GM21723 (cell line): Measurements from ENCODE around the gene APEX1.

Experiments used
- ATAC-seq: cut with Tn5 transposase; IDR thresholded peaks from one replicate; pipeline ENCODE4 v1.9.1; 2021; ENCODE audit warnings: mild to moderate bottlenecking, moderate library complexity; ENCODE audit not compliant: unreplicated experiment

The APEX1 gene

DNA sequence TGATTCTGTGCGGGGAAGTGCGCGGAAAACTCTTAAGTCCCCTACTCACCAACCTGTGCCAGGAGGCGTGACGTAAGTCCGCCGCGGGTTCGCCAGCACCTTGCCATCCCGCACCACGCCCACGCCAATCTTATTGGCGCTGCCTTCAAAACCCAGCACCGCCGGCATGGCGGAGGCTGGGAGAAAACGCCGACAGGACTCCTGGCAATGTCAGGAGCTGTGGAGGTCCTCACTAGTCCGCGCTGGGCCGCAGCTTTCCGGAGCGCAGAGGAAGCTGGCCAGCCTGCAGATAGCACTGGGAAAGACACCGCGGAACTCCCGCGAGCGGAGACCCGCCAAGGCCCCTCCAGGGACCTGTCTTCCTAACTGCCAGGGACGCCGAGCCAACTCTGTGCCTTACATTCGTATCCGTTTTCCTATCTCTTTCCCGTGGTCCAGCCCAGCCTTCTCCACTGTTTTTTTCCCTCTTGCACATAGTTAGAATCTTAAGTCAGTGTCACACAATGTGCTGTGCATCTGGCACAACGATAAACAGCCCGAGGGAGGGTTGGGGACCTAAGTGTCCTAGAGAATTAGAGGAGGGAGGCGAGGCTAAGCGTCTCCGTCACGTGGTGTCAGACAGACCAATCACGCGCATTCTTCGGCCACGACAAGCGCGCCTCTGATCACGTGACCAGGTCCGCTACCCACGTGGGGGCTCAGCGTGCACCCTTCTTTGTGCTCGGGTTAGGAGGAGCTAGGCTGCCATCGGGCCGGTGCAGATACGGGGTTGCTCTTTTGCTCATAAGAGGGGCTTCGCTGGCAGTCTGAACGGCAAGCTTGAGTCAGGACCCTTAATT, at the start of gene APEX1, which contains the start of gene OSGEP:
APEX1 (plus strand) TSS at position 711 of the 839 bp plus-strand sequence. CDS start 420 bp downstream, outside the sequence.
OSGEP (minus strand) TSS at position 297 of the 839 bp plus-strand sequence; CDS start at position 168, 129 bp downstream.
- ATAC-seq: peak; percentile 88

DNA sequence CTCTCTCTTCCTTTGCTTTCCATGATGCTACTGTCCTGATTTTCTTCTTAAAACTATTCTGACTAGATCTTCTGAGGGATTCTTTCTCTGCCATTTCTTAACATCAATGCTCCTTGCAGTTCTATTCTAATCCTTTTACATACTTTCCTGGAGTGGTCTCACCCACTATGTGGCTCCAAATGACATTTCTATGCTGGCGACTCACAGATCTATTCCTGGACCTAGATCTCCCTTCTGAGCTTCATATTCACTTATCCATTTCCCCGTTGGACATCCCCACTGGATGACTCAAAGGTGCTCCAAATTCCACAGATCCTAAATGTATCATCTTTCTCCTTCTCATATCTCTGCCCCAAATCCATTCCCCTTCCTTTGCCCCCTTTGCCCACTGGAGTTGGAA, 45.8 kb upstream of the APEX1 start:
- ATAC-seq: no peak

DNA sequence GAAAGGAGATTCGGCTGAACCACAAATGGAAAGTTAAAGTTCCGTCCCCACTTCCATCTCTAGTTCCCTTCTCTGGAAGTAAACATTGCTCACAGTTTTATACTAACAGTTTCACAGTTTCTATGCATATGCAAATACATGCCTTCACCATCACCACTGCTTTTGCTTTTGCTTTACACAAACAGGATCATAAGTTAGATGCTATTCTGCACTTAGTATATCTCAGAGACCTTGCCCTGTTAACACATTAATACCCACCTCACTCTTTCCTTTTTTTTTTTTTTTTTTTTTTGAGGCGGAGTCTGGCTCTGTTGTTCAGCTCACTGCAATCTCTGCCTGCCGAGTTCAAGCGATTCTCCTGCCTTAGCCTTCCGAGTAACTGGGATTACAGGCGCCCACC, 42.6 kb upstream of the APEX1 start:
- ATAC-seq: peak; percentile 56

DNA sequence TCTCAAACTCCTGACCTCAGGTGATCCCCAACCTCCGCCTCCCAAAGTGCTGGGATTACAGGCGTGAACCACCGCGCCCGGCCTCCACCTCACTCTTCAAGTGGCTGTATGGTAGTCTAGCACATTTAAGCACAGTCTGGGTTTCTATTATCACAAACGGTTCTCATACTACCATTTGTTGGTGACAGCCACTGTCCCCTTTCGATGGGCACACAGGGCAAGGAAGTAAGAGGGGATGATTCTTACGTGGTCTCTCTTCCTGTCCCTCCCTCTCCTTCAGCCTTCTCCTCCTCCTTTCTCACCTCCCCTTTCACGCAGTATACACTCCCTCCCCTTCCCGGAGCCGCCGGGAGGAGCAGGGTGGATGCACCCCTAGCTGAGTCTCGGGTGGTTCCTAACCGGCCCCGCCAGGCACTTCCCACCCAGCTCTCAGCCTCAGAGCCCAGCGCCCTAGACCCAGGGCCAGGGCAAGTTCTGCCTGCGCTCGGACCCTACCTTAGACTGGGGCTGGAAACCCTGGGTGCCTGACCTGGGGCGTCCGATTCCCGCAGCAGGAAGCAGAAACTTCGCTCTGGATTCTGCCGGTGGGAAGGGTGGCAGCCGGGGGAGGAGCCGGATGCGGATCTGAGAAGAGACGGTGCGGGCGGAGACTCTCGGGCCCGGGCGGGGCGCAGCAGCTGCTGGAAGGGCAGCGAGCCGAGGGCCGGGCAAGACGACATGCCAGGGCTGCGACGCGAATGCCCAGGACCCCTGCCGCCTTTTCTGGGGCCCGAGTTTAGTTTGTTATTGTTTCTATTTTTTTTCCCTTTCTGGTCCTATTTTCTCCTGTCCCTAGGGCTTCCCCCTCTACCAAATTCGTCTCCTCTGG, 41.9 kb upstream of the APEX1 start, which contains the start of gene TEP1:
TEP1 (minus strand) TSS at position 626 of the 868 bp plus-strand sequence. CDS start 5,062 bp downstream, outside the sequence.
- peak; percentile 79 for ATAC-seq

DNA sequence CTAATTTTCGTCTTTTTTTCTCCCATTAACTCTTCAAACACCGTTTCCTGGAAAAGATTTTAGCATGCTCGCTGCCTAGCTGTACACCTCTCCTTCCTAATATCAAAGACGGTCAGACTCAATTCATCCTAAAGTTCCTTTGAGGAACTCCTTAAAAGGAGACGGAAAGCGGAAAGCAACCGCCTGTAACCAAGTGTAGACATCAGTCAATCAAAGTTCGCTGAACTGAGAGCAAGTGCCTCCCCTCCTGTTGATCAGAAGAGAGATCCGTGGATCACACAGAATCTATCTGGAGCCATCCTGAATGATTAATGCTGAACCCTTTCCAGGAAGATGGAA, 41.3 kb upstream of the APEX1 start:
- peak; percentile 42 for ATAC-seq

DNA sequence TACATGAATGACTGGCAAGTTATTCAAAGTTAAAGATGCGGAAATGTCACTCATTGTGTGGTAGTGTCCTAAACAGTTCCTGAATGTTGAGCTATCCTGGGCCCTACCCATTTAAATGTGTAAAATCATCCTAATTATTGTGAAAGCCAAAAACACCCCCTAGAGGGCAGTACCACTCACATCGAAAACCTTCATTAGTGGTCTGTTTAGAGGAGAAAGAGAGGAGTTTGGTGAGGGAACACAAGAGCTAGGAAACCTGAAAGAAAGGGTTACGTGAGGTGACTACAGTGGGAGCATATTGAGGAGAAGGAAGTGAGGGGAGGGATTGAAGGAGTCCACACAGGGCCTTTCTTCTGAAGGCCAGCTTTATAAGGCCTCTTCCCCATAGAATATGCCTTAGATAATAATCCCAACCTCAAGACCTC, 39.2 kb upstream of the APEX1 start:
- no peak for ATAC-seq

DNA sequence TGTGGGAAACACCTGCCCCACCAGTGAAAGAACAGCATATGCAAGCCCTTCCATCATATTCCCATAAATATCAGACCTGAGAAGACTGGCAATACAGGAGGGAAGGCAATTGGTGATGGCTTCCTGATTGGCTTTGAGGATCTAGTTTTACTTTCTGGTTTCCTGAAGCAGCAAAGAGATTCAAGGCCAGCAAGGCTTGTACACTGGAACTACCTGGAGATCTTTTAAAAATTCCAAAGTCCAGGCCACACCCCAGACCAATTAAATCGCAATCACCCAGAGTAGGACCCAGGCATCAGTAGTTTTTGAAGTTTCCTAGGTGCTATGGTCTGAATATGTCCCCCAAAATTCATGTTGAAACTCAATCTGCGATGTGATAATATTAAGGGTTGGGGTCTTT, 38.8 kb upstream of the APEX1 start:
- no peak for ATAC-seq

DNA sequence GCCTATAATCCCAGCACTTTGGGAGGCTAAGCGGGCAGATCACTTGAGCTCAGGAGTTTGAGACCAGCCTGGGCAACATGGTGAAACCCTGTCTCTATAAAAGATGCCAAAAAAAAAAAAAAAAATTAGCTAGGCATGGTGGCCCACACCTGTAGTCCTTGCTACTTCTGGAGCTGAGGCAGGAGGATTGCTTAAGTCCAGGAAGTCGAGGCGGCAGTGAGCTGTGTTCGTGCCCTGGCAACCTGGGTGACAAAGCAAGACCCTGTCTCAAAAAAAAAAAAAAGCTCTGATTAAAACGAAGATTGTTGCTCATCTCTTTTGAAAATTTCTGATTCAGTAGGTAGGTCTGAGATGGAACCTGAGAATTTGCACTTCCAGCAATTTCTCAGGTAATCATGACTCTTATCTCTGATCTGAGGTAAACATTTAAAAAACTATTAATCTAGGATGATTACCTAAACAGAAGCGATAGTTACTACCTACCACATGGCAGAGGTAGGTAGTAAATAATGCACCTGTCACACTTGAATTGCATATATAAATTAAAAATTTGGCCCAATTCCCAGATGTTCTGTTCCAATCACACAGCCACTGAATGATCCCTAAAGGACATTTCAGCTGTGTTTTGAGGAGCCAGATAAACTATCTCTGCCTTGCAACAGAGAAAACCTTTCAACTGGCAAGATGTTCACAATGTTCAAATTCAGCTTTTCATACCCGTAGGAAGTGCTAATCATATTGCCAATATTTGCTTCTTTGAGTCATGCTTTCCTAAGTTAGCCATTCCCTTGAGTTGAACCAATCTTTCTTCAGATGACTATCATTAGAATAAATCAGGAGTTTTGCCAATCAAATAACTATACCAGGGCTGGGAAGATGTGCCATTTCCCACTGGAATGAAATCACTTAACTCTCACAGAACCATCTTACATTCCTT, 37.5 kb upstream of the APEX1 start:
- ATAC-seq: no peak

DNA sequence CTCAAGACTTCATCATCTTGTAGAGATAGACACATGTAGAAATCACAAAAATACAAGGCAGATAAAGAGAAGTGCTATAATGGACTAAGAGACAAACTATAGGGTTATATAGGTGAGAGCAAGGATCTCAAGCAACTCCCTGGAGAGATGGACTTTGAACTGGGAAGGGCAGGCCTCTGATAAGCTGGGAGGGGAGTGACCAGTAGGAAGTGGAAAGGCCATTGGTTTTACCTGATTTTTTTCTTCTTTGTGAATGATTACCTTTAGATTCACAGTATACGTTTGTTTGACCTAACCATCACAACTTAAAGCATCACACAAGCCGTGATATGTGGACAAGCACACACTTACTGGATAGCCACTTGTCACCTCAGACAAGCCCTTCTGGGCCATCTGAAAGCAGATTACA, 36.5 kb upstream of the APEX1 start:
- ATAC-seq: no peak

DNA sequence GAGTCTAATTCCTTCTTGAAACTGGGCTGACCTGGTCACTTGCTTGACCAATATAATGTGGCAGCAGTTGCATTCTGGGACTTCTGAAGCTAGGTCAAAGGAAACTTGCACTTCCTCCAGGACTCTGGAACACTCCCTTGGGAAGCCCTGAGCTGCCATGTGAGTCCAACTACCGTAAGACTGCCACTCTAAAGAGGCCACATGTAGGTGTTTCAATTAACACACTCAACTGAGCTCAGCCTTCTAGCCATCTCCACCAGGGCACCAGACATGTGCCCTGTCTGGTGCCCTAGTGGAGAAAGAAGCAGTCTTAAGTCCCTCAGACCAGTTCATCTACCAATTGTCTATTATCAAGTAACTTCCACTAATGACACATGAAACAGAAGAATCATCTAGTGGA, 35.6 kb upstream of the APEX1 start:
- no peak for ATAC-seq

DNA sequence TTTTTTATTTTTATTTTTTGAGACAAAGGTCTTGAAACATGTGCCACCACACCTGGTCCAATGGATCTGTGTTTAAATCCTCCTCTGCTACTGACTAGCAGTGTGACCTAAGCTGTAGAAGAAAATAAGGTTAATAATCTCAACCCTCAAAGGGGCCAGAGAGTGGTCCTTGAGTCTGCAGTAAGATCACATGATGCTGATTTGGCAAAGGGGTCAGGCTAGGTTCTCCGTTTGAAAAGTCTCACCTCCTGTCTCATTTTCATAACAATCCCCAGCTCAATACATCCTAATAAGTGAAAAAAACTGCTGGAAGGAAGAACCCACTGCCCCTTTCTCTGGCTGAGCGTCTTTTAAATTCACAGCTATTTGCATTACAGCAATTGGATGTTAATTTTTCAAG, 33.8 kb upstream of the APEX1 start:
- ATAC-seq: no peak

DNA sequence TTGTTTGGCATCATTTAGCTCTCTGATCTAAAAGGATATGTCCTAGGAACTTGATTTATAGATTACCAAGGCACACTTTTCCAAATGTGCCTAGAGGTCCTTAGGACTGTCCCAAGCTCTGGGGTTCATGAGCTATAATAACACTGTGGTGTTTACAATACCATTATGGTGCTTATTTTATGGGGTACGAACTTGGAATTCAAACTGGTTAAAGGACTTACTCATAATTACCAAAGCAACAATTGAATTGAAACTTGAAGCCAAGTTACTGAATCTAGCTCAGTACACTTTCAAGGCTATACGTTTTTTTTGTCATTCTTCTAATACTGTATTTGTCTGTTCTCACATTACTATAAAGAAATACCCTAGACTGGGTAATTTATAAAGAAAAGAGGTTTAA, 32.1 kb upstream of the APEX1 start:
- ATAC-seq: no peak

DNA sequence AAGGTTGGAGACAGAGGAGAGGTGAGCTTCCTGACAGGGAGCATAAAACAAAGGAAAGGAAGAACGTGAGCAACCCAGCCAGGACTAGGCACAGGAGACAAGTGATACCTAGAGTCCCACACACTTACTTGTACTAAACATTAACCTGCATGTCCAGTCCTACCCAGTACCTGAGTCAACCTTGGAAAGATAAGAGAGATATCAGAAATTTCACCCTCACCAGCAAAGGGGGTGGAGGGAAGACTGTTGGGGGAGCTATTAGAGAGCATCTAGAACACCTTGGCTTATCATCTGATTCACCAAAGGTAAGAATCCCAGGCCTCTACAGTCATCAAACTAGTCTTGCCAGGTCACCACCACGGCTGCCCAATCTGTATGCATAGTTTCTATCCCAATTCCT, 30.2 kb upstream of the APEX1 start:
- no peak for ATAC-seq

DNA sequence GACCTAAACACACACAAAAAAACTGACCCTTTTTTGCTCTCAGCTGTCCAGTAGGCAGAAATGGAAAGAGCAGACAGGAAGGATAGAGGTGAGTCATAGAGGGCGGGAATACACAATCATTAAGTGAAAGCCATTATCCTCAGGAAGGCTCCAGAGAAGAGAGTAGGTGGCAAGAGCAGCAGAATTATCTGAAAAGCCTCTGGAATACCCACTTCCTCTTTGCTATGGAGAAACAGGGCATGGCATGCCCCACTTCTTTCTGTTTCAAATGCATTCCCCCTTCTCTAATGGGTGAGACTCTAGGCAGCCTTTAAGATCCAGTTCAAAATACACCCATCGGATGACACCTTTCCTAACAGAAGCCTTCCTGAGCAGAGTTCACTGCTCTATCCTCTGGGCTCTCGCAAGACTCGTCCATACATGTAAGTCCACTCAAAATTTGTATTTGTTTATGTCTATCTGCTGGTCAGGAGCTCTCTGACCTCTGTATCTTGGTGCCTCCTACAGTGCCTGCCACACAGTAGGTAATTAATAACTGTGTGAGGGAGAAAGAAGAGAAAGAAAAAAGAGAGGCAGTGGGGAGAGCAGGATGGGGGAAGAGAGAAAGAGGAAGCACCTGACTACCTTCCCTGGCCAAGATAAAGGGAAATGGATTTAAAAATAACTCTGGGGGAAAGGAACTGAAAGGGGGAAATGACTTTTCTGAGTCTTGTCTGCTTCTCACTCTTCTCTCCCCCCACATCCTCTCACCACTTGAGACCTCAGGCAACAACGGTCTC, 27.6 kb upstream of the APEX1 start:
- peak; percentile 82 for ATAC-seq

DNA sequence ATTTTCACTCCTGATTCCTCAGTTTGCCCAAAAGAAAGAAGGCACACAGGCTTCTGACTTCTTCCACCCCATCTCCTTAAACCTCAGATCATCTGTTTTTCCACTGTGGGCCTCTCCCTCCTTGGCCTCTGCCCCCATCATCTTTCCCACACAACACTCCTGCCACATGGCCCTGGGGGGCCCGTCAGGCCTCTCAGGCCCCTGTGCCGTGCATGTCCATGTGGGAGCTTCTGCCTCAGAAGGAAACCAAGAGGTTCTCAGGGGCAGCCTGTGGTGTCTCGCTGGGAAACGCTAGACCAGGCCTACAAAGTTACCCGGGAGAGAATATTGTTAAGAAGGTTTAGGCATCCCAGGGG, 27.0 kb upstream of the APEX1 start:
- ATAC-seq: peak; percentile 44

DNA sequence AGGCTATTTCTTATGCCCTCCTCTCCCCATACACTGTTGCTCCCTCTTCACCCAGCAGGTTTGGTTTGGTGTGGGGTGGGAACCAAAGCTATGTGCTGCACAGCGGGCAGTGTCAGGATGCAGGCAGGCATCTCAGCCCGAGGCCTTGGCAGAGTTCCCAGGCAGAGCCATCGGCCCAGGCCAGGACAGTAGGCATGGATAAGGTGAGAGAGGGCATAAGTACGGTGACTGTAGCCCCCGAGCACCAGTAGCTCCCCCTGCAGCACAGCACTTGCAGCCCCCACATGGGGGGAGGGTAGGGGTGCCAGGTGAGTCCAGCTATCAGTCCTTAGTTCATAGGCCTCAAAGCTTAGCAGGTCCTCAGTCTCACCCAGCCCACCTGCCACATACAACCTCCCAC, 26.2 kb upstream of the APEX1 start:
- no peak for ATAC-seq

DNA sequence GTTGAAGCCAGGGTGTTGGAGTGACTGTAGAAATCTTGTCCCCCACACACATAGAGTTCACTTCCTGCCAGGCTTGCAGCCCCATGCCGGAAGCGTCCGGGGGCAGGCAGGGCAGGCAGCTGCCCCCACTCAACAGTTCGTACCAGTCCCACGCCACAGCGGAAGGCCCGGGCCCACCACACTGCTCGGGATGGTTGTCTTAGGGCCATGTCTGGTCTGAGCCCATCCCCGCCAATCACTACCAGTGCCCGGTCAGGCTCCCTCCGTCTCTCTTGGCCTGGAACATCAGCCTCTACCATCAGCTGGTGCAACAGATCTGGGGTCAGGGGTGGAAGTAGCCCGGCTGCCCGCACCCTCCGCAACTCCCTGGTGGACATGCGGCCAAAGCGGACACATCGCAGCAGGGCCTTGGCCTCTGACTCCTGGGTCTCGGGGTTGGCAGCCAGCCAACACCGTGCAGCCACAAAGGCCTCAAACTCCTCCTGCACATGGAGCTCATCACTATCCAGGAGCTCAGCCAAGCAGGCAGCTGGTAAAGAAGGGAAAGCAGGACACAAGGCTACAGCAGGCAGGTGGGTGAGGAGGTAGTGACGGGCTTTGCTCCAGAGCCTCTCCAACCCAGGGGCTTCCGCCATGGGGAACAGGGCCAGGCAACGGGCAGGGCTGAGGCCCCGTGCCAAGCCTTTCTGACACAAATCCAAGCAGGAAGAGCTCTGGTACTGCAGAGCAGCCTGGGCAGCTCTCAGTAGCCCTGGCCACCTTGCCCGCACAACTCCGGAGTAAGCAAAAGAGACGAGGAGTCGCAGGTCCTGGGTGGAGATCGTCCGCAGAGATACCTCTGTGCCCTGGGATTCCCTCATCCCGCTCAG, 25.0 kb upstream of the APEX1 start:
- ATAC-seq: no peak

DNA sequence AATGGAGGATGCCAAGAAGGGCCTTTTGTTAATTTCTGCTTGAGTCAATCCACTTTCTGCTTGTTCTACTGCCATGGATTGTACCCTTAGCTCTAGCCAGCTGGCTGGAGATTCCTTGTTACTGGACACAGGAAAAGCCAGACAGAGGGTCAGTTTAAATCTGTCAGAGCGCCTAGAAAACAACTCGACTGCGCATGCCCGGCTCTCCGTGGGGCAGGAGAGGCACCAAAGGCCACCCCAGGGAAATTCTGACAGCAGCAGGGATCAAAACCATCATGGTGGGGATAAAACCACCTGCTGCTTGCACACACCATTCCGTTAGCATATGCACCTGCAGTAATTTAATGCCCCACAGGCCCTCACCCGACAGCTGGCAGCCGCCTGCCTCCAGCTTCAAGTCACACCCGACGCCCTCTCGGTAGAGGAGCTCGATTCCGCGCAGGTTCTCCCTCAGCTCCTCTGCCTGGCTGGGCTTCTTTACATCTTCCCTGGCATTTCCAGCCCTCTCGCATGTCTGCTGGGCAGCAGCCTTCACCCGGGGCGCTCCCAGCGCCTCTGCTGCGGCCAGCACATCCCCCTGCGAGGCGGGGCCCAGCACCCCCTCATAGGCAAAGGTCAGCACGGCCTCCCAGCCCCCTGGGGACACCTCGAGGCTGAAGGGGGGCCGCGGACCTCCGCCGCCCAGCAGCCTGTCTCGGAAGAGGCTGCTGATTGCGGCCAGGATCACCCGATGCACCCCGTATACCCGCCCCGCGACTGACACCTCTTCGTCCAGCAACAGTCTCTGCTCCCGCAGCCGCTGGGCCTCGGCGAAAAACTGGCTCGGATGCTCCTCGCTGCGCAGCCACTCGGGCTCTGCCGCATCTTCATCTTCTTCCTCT, 20.1 kb upstream of the APEX1 start:
- no peak for ATAC-seq
